SK-N-SH treated with all-trans-retinoic acid at 6 μM for 48 hours (cell line): ENCODE data around the gene CILP.

Experiments
- ARNTL ChIP-seq: fragments of 450-650 bp; formaldehyde crosslinking; IDR thresholded peaks from 2 replicates; pipeline ENCODE4 v1.5.0; 2020; ENCODE audit warnings: low read depth, mild to moderate bottlenecking, moderate library complexity, borderline replicate concordance
- CSDC2 ChIP-seq: fragments of 250-450 bp; sonication (Bioruptor Pico); IDR thresholded peaks from 2 replicates; pipeline ENCODE4 v1.5.0; 2020; ENCODE audit warnings: mild to moderate bottlenecking, moderate library complexity
- OSR1 ChIP-seq: fragments of 250-450 bp; sonication (Bioruptor Pico); IDR thresholded peaks from 2 replicates; pipeline ENCODE4 v1.8.0; 2022; ENCODE audit warnings: moderate library complexity, mild to moderate bottlenecking, inconsistent platforms
- PPARA ChIP-seq: fragments of 250-450 bp; sonication (Bioruptor Pico); IDR thresholded peaks from 2 replicates; pipeline ENCODE4 v1.5.0; 2020; ENCODE audit warnings: mild to moderate bottlenecking, borderline replicate concordance
- RARB ChIP-seq: fragments of 250-450 bp; sonication (Bioruptor Pico); IDR thresholded peaks from 2 replicates; pipeline ENCODE4 v1.8.0; 2021; ENCODE audit warnings: mild to moderate bottlenecking, moderate library complexity
- ZC3H10 ChIP-seq: fragments of 250-450 bp; sonication (Bioruptor Pico); IDR thresholded peaks from 2 replicates; pipeline ENCODE4 v1.5.1; 2021; ENCODE audit warnings: mild to moderate bottlenecking, moderate library complexity
- ZFP3 ChIP-seq: fragments of 250-450 bp; sonication (Bioruptor Pico); IDR thresholded peaks from 2 replicates; pipeline ENCODE4 v1.5.0; 2020; ENCODE audit warnings: mild to moderate bottlenecking, moderate library complexity
- ZFP30 ChIP-seq: fragments of 450-650 bp; formaldehyde crosslinking; IDR thresholded peaks from 2 replicates; pipeline ENCODE4 v1.5.0; 2022; ENCODE audit warnings: mild to moderate bottlenecking, moderate library complexity
- ZNF70 ChIP-seq: fragments of 450-650 bp; formaldehyde crosslinking; IDR thresholded peaks from 2 replicates; pipeline ENCODE4 v1.5.0; 2020; ENCODE audit warnings: mild to moderate bottlenecking, moderate library complexity
- TF ChIP-seq, protein P1 (sequence below): fragments of 250-450 bp; sonication (Bioruptor Pico); IDR thresholded peaks from 2 replicates; pipeline ENCODE4 v1.8.0; 2020; ENCODE audit warnings: mild to moderate bottlenecking, moderate library complexity, borderline replicate concordance
- TF ChIP-seq, protein P2 (sequence below): fragments of 250-450 bp; sonication (Bioruptor Pico); IDR thresholded peaks from 2 replicates; pipeline ENCODE4 v1.5.1; 2021; ENCODE audit warnings: mild to moderate bottlenecking, moderate library complexity

DNA sequence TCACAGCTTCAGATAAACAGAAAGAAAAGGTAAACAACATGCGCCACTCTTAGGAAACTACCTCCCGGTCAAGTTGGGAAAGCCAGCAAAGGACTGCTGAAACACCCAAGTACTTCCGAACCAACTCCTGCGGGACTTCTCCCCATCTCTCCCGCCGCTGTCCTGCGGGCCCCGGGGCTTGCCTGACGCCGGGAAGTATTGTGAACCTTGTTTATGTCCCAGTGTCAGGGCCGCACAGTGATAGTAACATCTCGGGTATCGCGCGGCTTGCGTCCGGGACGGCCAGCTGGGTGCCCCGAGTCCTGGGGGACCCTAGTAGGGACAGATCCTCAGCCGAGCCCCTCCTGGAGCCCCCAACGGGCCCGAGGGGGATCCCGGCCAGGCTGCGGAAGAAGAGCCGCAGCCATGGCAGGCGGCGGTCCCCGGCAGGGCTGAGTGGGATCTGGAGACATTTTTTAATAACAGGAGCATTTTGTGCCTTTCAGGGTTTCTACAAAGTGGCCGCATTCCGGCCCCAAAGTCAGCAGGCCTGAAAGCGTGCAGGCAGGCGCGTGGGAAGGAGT lies 26.9 kb downstream of the CILP start:
- TF ChIP-seq ZFP30 (CRISPR knock-in tag) = no peak
- no peak for TF ChIP-seq PPARA (CRISPR knock-in tag)
- TF ChIP-seq, protein P1, sequence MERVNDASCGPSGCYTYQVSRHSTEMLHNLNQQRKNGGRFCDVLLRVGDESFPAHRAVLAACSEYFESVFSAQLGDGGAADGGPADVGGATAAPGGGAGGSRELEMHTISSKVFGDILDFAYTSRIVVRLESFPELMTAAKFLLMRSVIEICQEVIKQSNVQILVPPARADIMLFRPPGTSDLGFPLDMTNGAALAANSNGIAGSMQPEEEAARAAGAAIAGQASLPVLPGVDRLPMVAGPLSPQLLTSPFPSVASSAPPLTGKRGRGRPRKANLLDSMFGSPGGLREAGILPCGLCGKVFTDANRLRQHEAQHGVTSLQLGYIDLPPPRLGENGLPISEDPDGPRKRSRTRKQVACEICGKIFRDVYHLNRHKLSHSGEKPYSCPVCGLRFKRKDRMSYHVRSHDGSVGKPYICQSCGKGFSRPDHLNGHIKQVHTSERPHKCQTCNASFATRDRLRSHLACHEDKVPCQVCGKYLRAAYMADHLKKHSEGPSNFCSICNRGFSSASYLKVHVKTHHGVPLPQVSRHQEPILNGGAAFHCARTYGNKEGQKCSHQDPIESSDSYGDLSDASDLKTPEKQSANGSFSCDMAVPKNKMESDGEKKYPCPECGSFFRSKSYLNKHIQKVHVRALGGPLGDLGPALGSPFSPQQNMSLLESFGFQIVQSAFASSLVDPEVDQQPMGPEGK (CRISPR knock-in tag) = no peak
- no peak for TF ChIP-seq ARNTL (CRISPR knock-in tag)
- TF ChIP-seq ZFP3 (CRISPR knock-in tag) = no peak
- TF ChIP-seq ZC3H10 (CRISPR knock-in tag) = no peak
- TF ChIP-seq, protein P2, sequence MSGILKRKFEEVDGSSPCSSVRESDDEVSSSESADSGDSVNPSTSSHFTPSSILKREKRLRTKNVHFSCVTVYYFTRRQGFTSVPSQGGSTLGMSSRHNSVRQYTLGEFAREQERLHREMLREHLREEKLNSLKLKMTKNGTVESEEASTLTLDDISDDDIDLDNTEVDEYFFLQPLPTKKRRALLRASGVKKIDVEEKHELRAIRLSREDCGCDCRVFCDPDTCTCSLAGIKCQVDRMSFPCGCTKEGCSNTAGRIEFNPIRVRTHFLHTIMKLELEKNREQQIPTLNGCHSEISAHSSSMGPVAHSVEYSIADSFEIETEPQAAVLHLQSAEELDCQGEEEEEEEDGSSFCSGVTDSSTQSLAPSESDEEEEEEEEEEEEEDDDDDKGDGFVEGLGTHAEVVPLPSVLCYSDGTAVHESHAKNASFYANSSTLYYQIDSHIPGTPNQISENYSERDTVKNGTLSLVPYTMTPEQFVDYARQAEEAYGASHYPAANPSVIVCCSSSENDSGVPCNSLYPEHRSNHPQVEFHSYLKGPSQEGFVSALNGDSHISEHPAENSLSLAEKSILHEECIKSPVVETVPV (CRISPR knock-in tag) = no peak
- TF ChIP-seq ZNF70 (CRISPR knock-in tag) = no peak
- TF ChIP-seq OSR1 (CRISPR knock-in tag) = no peak
- TF ChIP-seq CSDC2 (CRISPR knock-in tag) = no peak
- no peak for TF ChIP-seq RARB
